Putamen (tissue), 1 donor: Measurements from ENCODE around the gene ERC2.
A peak's percentile ranks its signal among the peaks of the same experiment; 100 is the strongest.

Source experiments
- DNase-seq: peaks from one replicate; pipeline ENCODE4 v3.0.0-alpha.2; 2016; ENCODE audit warnings: low spot score

ERC2 gene

GRCh38 chr3:55826731-55827496, 641.4 kb downstream of the ERC2 start:
- no peak for DNase-seq

GRCh38 chr3:55826097-55826496, 642.2 kb downstream of the ERC2 start:
- DNase-seq: no peak

DNA sequence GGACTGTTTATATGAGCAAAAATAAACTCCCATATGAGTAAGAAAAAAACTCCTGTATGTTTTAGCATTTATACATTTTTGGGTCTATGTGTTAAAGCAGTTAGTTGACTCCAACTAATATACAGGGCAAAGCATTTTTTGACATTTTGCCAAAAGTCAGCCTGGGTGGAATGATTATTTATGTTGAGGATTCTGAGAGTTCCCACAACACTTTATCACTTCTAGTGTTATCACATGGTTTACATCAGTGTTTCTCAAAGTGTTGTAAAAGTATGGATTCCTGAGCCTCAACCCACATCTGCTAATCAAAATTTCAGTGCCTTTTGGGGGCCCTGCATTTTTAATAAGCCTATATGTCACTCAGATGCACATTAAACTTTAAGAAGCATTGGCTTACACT, 643.9 kb downstream of the ERC2 start:
- no peak for DNase-seq

- DNase-seq: no peak
Observed at GRCh38 chr3:55823829-55824228, 644.4 kb downstream of the ERC2 start.

- DNase-seq: no peak
Observed at GRCh38 chr3:55823001-55823400, 645.3 kb downstream of the ERC2 start.

DNA sequence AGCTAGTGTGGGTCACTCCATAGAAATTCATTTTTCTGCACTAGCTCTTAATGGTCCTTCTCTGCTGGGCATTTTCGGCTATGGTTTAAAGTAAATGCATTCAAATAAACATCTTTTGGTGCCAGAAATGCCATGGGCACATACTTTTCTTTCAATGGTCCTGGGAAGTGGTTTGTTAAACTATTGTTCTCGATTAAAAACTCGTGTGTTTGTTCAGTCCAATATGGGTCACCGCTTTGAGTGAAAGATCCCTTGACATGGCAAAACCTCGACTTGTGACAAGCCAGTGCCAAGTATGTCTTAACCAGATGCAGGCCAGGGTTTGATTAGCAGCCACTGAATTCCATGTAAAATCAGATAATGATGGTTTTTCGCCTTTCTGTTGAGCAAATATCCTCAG, 649.3 kb downstream of the ERC2 start:
- no peak for DNase-seq

- DNase-seq: peak; percentile 23
Observed at GRCh38 chr3:55818485-55818884, 649.8 kb downstream of the ERC2 start.

- DNase-seq: no peak
Observed at GRCh38 chr3:55816794-55817576, 651.3 kb downstream of the ERC2 start.

GRCh38 chr3:55815262-55815661, 653.0 kb downstream of the ERC2 start:
- no peak for DNase-seq

- DNase-seq: no peak
Observed at GRCh38 chr3:55813268-55814097, 654.8 kb downstream of the ERC2 start.

DNA sequence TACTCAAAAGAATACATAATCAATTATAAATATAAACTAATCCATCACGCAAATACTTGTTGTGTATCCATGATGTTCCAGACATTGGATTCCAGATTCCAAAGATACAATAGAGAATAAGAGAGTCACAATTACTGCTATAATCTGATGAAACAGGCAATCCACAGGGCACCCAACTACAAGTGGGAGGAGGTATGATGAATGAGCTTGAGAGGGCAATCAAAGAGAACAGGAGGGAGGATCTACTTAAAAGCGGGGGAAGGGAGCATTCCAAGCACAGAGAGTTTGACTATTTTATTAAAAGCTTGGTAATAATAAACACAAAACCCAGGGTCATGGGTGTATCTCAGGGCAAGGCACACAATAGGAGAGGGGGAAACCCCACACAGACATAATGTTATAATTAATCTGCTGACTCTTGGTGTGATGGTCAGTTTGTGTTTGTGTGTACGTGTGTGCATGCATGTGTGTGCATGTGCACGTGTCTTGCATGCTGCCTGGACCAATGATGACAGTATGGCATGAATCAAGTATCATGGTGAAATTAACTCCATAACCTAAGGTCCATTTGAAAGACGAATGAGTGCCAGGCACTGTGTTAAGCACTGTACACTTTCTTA, 655.8 kb downstream of the ERC2 start:
- no peak for DNase-seq

- no peak for DNase-seq
Observed at GRCh38 chr3:55807210-55807609, 661.1 kb downstream of the ERC2 start.

DNA sequence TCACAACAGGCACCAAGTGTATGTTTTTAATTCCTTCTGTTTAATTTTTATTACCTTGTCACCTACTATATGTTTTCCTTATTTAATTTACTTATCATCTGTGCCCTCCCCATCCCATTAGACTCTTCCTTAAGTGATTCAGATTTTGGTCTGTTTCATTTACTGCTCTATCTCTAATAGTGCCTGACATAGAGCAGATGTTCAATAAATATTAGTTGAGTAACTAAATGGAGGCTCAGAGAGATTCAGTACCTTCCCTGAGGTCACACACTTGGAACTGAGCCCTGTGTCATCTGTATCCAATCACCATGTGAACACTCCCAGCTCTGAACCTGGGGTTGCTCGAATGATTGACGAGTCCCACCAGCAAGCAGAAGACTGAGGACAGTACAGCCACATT, 663.1 kb downstream of the ERC2 start:
- DNase-seq: no peak

- no peak for DNase-seq
Observed at GRCh38 chr3:55804170-55805095, 663.8 kb downstream of the ERC2 start.

- DNase-seq: no peak
Observed at GRCh38 chr3:55802816-55803215, 665.5 kb downstream of the ERC2 start.

- no peak for DNase-seq
Observed at GRCh38 chr3:55801676-55802075, 666.6 kb downstream of the ERC2 start.

DNA sequence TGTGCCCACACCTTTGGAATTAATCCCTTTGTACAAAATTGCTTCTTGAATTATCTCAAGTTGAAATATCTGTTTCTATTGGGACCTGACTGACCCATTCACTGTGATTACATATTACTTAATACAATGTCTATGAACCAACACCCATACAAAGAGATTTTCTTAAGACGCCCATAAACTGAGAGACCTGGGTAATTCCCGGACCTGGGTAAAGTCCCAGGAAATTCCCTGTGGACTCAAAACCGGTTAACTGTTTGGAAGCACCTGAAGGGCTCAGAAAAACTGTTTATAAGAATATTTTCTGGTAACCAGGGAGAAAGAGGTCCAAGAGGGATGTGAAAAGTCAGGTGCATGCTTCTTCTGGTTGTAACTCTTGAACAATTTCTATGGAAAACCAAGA, 667.2 kb downstream of the ERC2 start:
- no peak for DNase-seq

DNA sequence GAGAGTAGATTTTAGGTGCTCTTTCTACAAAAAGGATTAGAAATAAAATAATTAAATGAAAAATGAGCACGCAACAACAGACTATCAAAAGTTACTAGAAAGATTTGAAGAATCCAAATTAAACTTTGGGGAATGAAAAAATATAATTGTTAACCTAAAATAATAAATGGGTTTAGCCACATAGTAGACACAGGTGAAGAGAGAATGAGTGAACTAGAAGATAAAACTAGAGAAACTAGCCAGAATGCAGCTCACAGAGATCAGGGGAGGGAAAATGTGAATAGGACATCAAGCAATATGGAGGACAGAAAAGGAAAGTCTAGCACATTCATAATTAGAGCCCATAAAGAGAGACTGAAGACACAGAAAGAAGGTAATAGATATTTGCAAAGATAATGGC, 670.5 kb downstream of the ERC2 start:
- DNase-seq: no peak

GRCh38 chr3:55797084-55797483, 671.2 kb downstream of the ERC2 start:
- no peak for DNase-seq

GRCh38 chr3:55796533-55796932, 671.7 kb downstream of the ERC2 start:
- no peak for DNase-seq

- no peak for DNase-seq
Observed at GRCh38 chr3:55795746-55796145, 672.5 kb downstream of the ERC2 start.
